Tibial artery (tissue), 4 donors: ENCODE measurements around the gene ITGB3.

Source experiments
- DNase-seq, 2 donors: peaks; one replicate each; pipeline ENCODE4 v3.0.0-alpha.2; 2019
- H3K27ac ChIP-seq, 2 donors: fragments of 200-600 bp; sonication (generic) in 1 of 2; 1 replicate in 1 of 2; 2 replicates in 1 of 2; pipeline ENCODE4 v1.5.1; 2018 to 2019; ENCODE audit warnings: mild to moderate bottlenecking in 1 of 2
- H3K27me3 ChIP-seq, 2 donors: fragments of 200-600 bp; sonication (generic) in 1 of 2; one replicate each; pipeline versions ENCODE4 v1.5.1 to v1.6.0; 2016 to 2019
- H3K36me3 ChIP-seq, 3 donors: fragments of 200-600 bp; sonication (generic) in 2 of 3; one replicate each; pipeline ENCODE4 v1.5.1; 2016 to 2019; ENCODE audit warnings: mild to moderate bottlenecking in 2 of 3
- H3K4me1 ChIP-seq, 4 donors: fragments of 200-600 bp; sonication (generic) in 2 of 4; 1 replicate in 3 of 4; 2 replicates in 1 of 4; pipeline ENCODE4 v1.5.1; 2016 to 2019
- H3K4me3 ChIP-seq, 2 donors: fragments of 200-600 bp; sonication (generic) in 1 of 2; 1 replicate in 1 of 2; 2 replicates in 1 of 2; pipeline ENCODE4 v1.5.1; 2018 to 2019; ENCODE audit warnings: mild to moderate bottlenecking in 2 of 2
- H3K9me3 ChIP-seq, 3 donors: fragments of 200-600 bp; sonication (generic) in 1 of 3; one replicate each; pipeline ENCODE4 v1.5.1; 2016 to 2019
- intact Hi-C: fragments of 100-400 bp; cut with DNase I; formaldehyde crosslinking; loops from one replicate; pipeline ENCODE4 v1.15.0; 2023; ENCODE audit warnings: low total_unique reads
- TF ChIP-seq, protein P1 (sequence below), 2 experiments: fragments of 200-600 bp in 1 of 2; fragments of 450-650 bp in 1 of 2; IDR thresholded peaks; one replicate each; pipeline ENCODE4 v1.5.1; 2017 to 2019; ENCODE audit warnings: antibody characterized with exemption in 2 of 2, mild to moderate bottlenecking in 1 of 2, moderate library complexity in 1 of 2

The ITGB3 gene

GRCh38 chr17:47235506-47235905 is 18.1 kb upstream of the ITGB3 start:
- intact Hi-C loops, result no loop called here
- no peaks in the 10 kb centered on the region for H3K27me3 ChIP-seq
- H3K36me3 ChIP-seq, result no peaks in the 10 kb centered on the region
- H3K4me1 ChIP-seq, result peaks cover 6 to 20% (median 17%) of the 10 kb centered on the region in 4 donors
- H3K27ac ChIP-seq, result no peak overlapping the region
- H3K4me3 ChIP-seq, result no peak overlapping the region
- TF ChIP-seq, protein P1, sequence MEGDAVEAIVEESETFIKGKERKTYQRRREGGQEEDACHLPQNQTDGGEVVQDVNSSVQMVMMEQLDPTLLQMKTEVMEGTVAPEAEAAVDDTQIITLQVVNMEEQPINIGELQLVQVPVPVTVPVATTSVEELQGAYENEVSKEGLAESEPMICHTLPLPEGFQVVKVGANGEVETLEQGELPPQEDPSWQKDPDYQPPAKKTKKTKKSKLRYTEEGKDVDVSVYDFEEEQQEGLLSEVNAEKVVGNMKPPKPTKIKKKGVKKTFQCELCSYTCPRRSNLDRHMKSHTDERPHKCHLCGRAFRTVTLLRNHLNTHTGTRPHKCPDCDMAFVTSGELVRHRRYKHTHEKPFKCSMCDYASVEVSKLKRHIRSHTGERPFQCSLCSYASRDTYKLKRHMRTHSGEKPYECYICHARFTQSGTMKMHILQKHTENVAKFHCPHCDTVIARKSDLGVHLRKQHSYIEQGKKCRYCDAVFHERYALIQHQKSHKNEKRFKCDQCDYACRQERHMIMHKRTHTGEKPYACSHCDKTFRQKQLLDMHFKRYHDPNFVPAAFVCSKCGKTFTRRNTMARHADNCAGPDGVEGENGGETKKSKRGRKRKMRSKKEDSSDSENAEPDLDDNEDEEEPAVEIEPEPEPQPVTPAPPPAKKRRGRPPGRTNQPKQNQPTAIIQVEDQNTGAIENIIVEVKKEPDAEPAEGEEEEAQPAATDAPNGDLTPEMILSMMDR (IDR thresholded peaks at IDR 0.05), result no peak
- no peaks in the 10 kb centered on the region for H3K9me3 ChIP-seq
- no peak for DNase-seq

GRCh38 chr17:47235923-47236322 is 17.7 kb upstream of the ITGB3 start:
- H3K27ac ChIP-seq, result no peak overlapping the region
- no peak overlapping the region for H3K4me3 ChIP-seq
- DNase-seq, result no peak
- no peaks in the 10 kb centered on the region for H3K9me3 ChIP-seq
- H3K4me1 ChIP-seq, result peaks cover 6 to 20% (median 16%) of the 10 kb centered on the region in 4 donors
- intact Hi-C loops, result no loop called here
- H3K36me3 ChIP-seq, result no peaks in the 10 kb centered on the region
- TF ChIP-seq, protein P1 (IDR thresholded peaks at IDR 0.05), result no peak
- no peaks in the 10 kb centered on the region for H3K27me3 ChIP-seq

- intact Hi-C loops, result no loop called here
- Histone ChIP-seq H3K4me1 (peaks cover 6 to 21% (median 16%) of the 10 kb centered on the region in 4 donors), H3K36me3 (no peaks in the 10 kb centered on the region), H3K27ac (no peak overlapping the region), H3K27me3 (no peaks in the 10 kb centered on the region), H3K4me3 (no peak overlapping the region), H3K9me3 (no peaks in the 10 kb centered on the region)
- DNase-seq, result no peak
- TF ChIP-seq, protein P1 (IDR thresholded peaks at IDR 0.05), result no peak
Observed at GRCh38 chr17:47237841-47238240, 15.8 kb upstream of the ITGB3 start.

DNA sequence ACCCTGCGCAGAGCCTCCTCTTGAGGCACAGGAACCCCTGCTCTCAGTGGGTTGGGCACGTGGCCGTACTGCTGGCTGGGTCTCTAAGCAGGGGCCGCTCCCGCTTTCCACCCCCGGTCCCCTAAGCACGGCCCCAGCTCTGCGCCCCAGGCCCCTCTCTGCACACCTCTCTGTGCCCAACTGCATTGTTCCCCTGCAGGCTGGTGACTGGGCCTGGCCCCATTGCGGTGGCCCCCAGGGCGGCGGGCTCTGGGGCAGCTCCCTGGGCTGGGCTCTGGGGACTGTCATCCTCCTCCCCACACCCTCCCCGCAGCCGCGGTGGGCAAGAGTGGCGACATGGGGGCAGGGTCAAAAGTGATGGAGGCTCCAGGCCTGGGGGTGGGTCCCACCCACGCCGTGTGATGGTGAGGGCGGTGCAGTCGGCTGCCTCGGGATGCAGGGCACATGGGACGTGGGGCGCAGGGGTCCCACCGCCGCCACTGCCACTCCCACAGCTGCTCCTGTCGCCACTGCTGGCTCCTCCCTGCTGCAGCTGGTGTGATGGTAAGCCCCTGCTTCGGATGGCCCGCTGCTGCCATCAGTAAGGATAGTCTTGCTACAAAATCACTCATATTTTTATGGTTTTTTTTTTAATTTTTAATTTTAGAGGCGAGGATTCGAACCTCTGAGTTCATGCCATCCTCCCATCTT is 15.2 kb upstream of the ITGB3 start:
- TF ChIP-seq, protein P1 (IDR thresholded peaks at IDR 0.05), result no peak
- no peaks in the 10 kb centered on the region for H3K36me3 ChIP-seq
- no peaks in the 10 kb centered on the region for H3K9me3 ChIP-seq
- H3K4me1 ChIP-seq, result peaks cover 6 to 21% (median 16%) of the 10 kb centered on the region in 4 donors
- H3K27ac ChIP-seq, result peak overlapping the region; percentile 77 to 87
- intact Hi-C loops, result no loop called here
- no peak overlapping the region for H3K4me3 ChIP-seq
- DNase-seq, result no peak
- H3K27me3 ChIP-seq, result no peaks in the 10 kb centered on the region

- peaks cover 6 to 21% (median 16%) of the 10 kb centered on the region in 4 donors for H3K4me1 ChIP-seq
- no peak for DNase-seq
- TF ChIP-seq, protein P1 (IDR thresholded peaks at IDR 0.05), result no peak
- peak overlapping the region; percentile 77 to 87 for H3K27ac ChIP-seq
- H3K36me3 ChIP-seq, result no peaks in the 10 kb centered on the region
- no peak overlapping the region for H3K4me3 ChIP-seq
- H3K9me3 ChIP-seq, result no peaks in the 10 kb centered on the region
- intact Hi-C loops, result no loop called here
- H3K27me3 ChIP-seq, result no peaks in the 10 kb centered on the region
Observed at GRCh38 chr17:47239619-47239966, 14.0 kb upstream of the ITGB3 start.
